Measurements from ENCODE around the gene PLD6. TPM values are rescaled to one million over a fixed set of nuclear protein-coding genes. Genes with fewer than 3 reads are reported as not detected.

PLD6 gene
- total and polyA plus RNA-seq, 10 of the 15 experiments (the other 5 are each of a cell fraction or from before 2014, with no cell fraction given) = 4.7 to 21.4 (median 12.0) TPM

- POLR2A ChIA-PET = no interaction called here
- no peak overlapping the region for H3K4me2 ChIP-seq (ENCODE audit: control insufficient read depth, insufficient read depth)
- H3K79me2 ChIP-seq (ENCODE audit: control insufficient read depth, insufficient read depth, low read length) = no peaks in the 10 kb centered on the region
- TF ChIP-seq E4F1 (IDR thresholded peaks at IDR 0.05; ENCODE audit: borderline replicate concordance, partially characterized antibody) (no peak), USF2 (IDR thresholded peaks at IDR 0.05; ENCODE audit: borderline replicate concordance, low read depth, low read length) (no peak), TAF1 (IDR thresholded peaks at IDR 0.05; ENCODE audit: borderline replicate concordance, low read depth, low read length) (no peak), SP1 (IDR thresholded peaks at IDR 0.05; ENCODE audit: low read depth, low read length) (no peak), TCF3 (IDR thresholded peaks at IDR 0.05; ENCODE audit: borderline replicate concordance, insufficient read depth, low read depth, low read length) (no peak), SMAD5 (IDR thresholded peaks at IDR 0.05; ENCODE audit: low read depth) (no peak), ETV6 (conservative IDR thresholded peaks at IDR 0.05 in 1 of 2, IDR thresholded peaks at IDR 0.05 in 1 of 2; ENCODE audit: borderline replicate concordance in 1 of 2, low read depth in 1 of 2) (no peak), SMAD1 (IDR thresholded peaks at IDR 0.05; ENCODE audit: low read depth, partially characterized antibody) (no peak), RUNX3 (IDR thresholded peaks at IDR 0.05; ENCODE audit: low read length) (no peak)
- H2AFZ ChIP-seq (ENCODE audit: control insufficient read depth, low read depth, low read length) = no peak overlapping the region
- RAD21 ChIA-PET (ENCODE audit: unreplicated experiment) = no interaction called here
- ATAC-seq (no peak), FAIRE-seq (no peak), DNase-seq (ENCODE audit: low read depth, low spot score) (no peak)
- no peak overlapping the region for H3K9ac ChIP-seq (ENCODE audit: control insufficient read depth, insufficient read depth, low read length)
- no peaks in the 10 kb centered on the region for H3K27me3 ChIP-seq (replicated peaks in 1 of 2; ENCODE audit: control insufficient read depth in 2 of 2, insufficient read depth in 2 of 2, low read length in 1 of 2)
- H3K4me1 ChIP-seq (ENCODE audit: control insufficient read depth, insufficient read depth, low read length) = no peaks in the 10 kb centered on the region
- intact Hi-C loops (cut with micrococcal nuclease; ENCODE audit: unreplicated experiment) = no loop called here
- SMC1A ChIA-PET (ENCODE audit: uncharacterized antibody, unreplicated experiment) = interaction anchor here (1.6 kb wide), 1 partner anchor 8 kb away, joined by 4 read pairs; no protein-coding TSS in a partner anchor
- CTCF ChIA-PET = no interaction called here
- 91% methylated on average over 5 of the region's 5 CpGs for WGBS (ENCODE audit: insufficient coverage, insufficient replicate concordance, low lambda C conversion rate, missing lambda C conversion rate)
- no peaks in the 10 kb centered on the region for H3K9me3 ChIP-seq (replicated peaks; ENCODE audit: control insufficient read depth, insufficient read depth, low read length)
- no peak overlapping the region for H3K4me3 ChIP-seq
- H3K27ac ChIP-seq (ENCODE audit: control insufficient read depth, insufficient read depth) = no peak overlapping the region
- in situ Hi-C loops (cut with MboI) = no loop called here
- no TSS peak for BruUV-seq (replicated peaks)
- no peaks in the 10 kb centered on the region for H4K20me1 ChIP-seq (ENCODE audit: control insufficient read depth, insufficient read depth)
- H3K36me3 ChIP-seq (ENCODE audit: control insufficient read depth in 2 of 2, insufficient read depth in 2 of 2, low read length in 1 of 2) = peaks cover 5 to 33% of the 10 kb centered on the region in 2 experiments; a peak in 3 of 4 replicates
These were observed 37.7 kb downstream of the PLD6 start for GRCh38 chr17:17168401-17168800.

All from GM12878 (cell line).